Small intestine (tissue), 7 donors: ENCODE results near the gene PRSS8. TPM values are rescaled to one million over a fixed set of nuclear protein-coding genes. Genes with fewer than 3 reads are reported as not detected.
"Not testable (repeated sequence)": the region's sequence is repeated elsewhere in the genome, so short reads cannot be mapped to it uniquely, and the experiment has no call there.

Experiments
- DNase-seq, 2 donors: peaks; one replicate each; pipeline versions ENCODE4 v3.0.0 to v3.0.0-alpha.2; 2013
- FAIRE-seq: peaks from 2 replicates; lab custom pipeline; 2012; peaks lifted over from hg19 to GRCh38; lab: Jason Lieb, UNC
- H3K27ac ChIP-seq, 3 donors: one replicate each; pipeline ENCODE4 v1.5.1; 2013; ENCODE audit warnings: low read length in 2 of 3, mild to moderate bottlenecking in 2 of 3, control low read depth in 1 of 3, inconsistent platforms in 1 of 3, low read depth in 1 of 3, moderate library complexity in 1 of 3
- H3K27me3 ChIP-seq, 3 donors: one replicate each; pipeline ENCODE4 v1.6.1; 2013; ENCODE audit warnings: low read length in 3 of 3, inconsistent platforms in 1 of 3; ENCODE audit not compliant: control insufficient read depth in 3 of 3, insufficient read depth in 3 of 3
- H3K36me3 ChIP-seq, 3 donors: one replicate each; pipeline ENCODE4 v1.6.1; 2013; ENCODE audit warnings: low read length in 3 of 3, inconsistent platforms in 1 of 3, low read depth in 1 of 3, mild to moderate bottlenecking in 1 of 3, moderate library complexity in 1 of 3; ENCODE audit not compliant: control insufficient read depth in 3 of 3, insufficient read depth in 2 of 3
- H3K4me1 ChIP-seq, 3 donors: one replicate each; pipeline ENCODE4 v1.6.1; 2013; ENCODE audit warnings: low read length in 2 of 3, inconsistent platforms in 1 of 3, low read depth in 1 of 3, mild to moderate bottlenecking in 1 of 3, moderate library complexity in 1 of 3; ENCODE audit not compliant: control insufficient read depth in 3 of 3, insufficient read depth in 2 of 3
- H3K4me3 ChIP-seq, 3 donors: one replicate each; pipeline ENCODE4 v1.5.1; 2013; ENCODE audit warnings: low read length in 3 of 3, control low read depth in 1 of 3, inconsistent platforms in 1 of 3, low read depth in 1 of 3, mild to moderate bottlenecking in 1 of 3, moderate library complexity in 1 of 3
- H3K9me3 ChIP-seq, 2 donors: one replicate each; pipeline ENCODE4 v1.6.1; 2013; ENCODE audit warnings: low read depth in 1 of 2, low read length in 1 of 2; ENCODE audit not compliant: control insufficient read depth in 2 of 2, insufficient read depth in 1 of 2
- WGBS, 3 donors: extraction: QIAGEN DNeasy Blood & Tissue Kit; methylation state at CpG; one replicate each; pipeline ENCODE4 v1.1.7; 2013; 5-methylcytosine and 5-hydroxymethylcytosine counted together
- polyA plus RNA-seq, 4 donors: library from polyadenylated mRNA; stranded (reverse) in 3 of 4; unstranded in 1 of 4; fragments of 200-250 nt in 3 of 4; fragments of 120-200 nt in 1 of 4; gene quantifications; one replicate each; pipeline versions ENCODE4 v1.2.1 to v1.2.3, GENCODE V29; 2013
- donor health status: healthy with polysubstance abuse.
- donor health status: control.
- donor health status: control.
- donor health status: Bipolar disorder and iron deficiency.
- donor health status: healthy.

Gene PRSS8
- polyA plus RNA-seq, 4 donors = 220 to 393 (median 292) TPM

DNA sequence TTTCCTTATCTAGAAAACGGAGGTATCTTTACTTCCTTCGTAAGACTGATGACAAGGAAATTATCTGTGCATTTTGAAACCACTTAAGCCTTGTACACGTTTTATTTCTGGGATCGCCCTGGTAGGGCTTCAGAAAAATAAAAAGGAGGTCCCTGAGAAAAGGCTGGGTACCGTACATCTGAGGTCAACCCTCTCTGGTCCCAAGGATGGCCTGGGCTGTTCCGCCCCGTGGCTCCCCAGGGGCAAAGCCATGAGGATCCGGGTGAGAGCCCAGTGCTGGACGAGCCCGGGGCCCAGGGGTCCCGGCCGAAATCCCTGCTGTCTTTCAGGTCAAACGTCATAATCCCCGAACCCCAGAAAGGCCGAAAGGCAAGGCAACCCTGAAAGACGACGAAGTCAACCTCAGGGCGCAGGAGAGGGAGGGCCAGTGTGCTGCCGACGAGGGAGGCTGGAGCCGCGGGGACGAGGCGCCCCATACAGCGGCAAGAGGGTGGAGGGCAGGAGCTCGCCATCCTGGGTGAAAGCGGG lies 43.8 kb upstream of the PRSS8 start:
- peaks cover 0 to 7% (median 3%) of the 10 kb centered on the region in 3 donors for H3K4me1 ChIP-seq
- 0 to 2% (median 2%) methylated on average over 24 to 27 of the region's 27 CpGs for WGBS, 3 donors
- H3K27me3 ChIP-seq = no peaks in the 10 kb centered on the region
- FAIRE-seq (no peak), DNase-seq (peak in 1 of 2 donors; percentile 14)
- H3K27ac ChIP-seq = peak overlapping the region; percentile 85 to 98 (median 88)
- H3K9me3 ChIP-seq = no peaks in the 10 kb centered on the region
- H3K4me3 ChIP-seq = peak overlapping the region; percentile 49 to 98 (median 70)
- peaks cover 13 to 21% (median 13%) of the 10 kb centered on the region in 3 donors for H3K36me3 ChIP-seq

DNA sequence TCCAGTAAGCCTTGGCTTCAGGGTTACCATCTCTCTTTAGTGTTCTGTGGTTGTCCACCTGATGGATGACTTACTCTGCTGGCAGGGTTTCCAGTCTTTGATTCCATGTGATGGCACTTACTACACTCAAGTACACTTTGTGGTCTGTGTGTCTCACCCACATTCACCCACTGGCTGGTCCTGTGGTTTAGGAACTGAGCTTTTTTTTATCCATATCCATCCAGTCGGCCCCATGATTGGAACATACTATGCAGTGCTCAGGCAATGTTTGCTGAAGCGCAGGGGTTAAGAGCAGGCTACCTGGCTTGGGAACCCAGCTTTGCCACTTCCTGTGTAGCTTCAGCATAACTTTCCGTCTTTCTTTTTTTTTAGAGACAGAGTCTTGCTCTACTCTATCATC lies 41.6 kb upstream of the PRSS8 start:
- no peak for DNase-seq
- Histone ChIP-seq H3K36me3 (peaks cover 0 to 4% (median 0%) of the 10 kb centered on the region in 3 donors), H3K27me3 (no peaks in the 10 kb centered on the region), H3K27ac (no peak overlapping the region), H3K4me1 (peaks cover 0 to 1% (median 0%) of the 10 kb centered on the region in 3 donors), H3K9me3 (no peaks in the 10 kb centered on the region), H3K4me3 (no peak overlapping the region)
- 53 to 76% (median 57%) methylated on average over 3 of the region's 3 CpGs for WGBS, 3 donors
- FAIRE-seq = no peak

DNA sequence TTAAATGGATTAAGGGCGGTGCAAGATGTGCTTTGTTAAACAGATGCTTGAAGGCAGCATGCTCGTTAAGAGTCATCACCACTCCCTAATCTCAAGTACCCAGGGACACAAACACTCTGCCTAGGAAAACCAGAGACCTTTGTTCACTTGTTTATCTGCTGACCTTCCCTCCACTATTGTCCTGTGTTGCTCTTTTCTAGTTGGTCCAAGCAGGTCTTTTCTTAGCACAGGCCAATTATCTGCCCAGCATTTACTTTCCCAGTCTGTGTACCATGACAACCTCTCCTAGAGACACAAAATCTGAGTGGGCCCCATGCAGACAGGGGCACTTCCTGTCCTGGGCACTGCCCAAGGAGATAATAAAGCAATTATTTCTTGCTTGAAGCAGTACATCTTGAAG lies 34.5 kb upstream of the PRSS8 start:
- not testable (repeated sequence) for H3K36me3 ChIP-seq, H3K4me3 ChIP-seq, H3K4me1 ChIP-seq, H3K27me3 ChIP-seq, FAIRE-seq, H3K9me3 ChIP-seq
- no CpG with 5 or more reads among the region's 2 CpGs for WGBS, 3 donors
- DNase-seq = peak; percentile 58 to 64
- H3K27ac ChIP-seq = peak overlapping the region in 2 of 3 donors; percentile 33 to 56

DNA sequence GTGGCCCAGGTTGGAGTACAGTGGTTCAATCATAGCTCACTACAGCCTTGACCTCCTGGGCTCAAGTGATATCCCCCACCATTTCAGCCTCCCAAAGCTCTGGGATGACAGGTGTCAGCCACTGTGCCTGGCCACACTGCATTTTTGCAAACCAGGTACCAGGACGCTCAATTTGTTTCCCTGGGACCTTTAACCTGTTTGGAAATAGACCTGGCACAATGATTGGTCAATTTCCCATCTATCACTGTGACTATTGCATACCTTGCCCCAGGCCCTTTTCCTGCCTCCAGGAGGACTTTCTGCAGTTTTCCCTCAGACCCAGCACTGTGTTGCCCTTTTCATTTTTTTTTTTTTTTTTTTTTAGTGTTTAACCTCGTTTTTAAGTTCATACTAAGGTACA lies 33.3 kb upstream of the PRSS8 start:
- FAIRE-seq = no peak
- 44 to 68% (median 68%) methylated on average over 2 of the region's 2 CpGs for WGBS, 3 donors
- H3K36me3 ChIP-seq = no peaks in the 10 kb centered on the region
- no peak overlapping the region for H3K27ac ChIP-seq
- H3K4me3 ChIP-seq = no peak overlapping the region
- no peaks in the 10 kb centered on the region for H3K9me3 ChIP-seq
- DNase-seq = no peak
- peaks cover 2 to 5% (median 2%) of the 10 kb centered on the region in 3 donors for H3K4me1 ChIP-seq
- no peaks in the 10 kb centered on the region for H3K27me3 ChIP-seq

DNA sequence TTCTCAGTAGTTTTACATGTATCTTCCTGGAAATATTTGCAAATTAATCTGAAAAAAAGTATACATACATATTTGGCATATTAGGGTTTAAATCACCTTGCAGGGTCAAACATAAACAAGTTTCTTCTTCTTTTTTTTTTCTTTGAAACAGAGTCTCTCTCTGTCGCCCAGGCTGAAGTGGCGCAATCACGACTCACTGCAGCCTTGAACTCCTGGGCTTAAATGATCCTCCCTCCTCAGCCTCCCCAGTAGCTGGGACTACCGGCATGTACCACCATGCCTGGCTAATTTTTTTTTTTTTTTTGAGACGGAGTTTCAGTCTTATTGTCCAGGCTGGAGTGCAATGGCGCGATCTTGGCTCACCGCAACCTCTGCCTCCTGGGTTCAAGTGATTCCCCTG lies 31.8 kb upstream of the PRSS8 start:
- Histone ChIP-seq H3K36me3 (no peaks in the 10 kb centered on the region), H3K27ac (no peak overlapping the region), H3K9me3 (no peaks in the 10 kb centered on the region), H3K4me3 (no peak overlapping the region), H3K4me1 (peaks cover 2 to 5% (median 2%) of the 10 kb centered on the region in 3 donors), H3K27me3 (no peaks in the 10 kb centered on the region)
- DNase-seq = no peak
- no peak for FAIRE-seq
- 89 to 94% (median 93%) methylated on average over 8 of the region's 8 CpGs for WGBS, 3 donors

DNA sequence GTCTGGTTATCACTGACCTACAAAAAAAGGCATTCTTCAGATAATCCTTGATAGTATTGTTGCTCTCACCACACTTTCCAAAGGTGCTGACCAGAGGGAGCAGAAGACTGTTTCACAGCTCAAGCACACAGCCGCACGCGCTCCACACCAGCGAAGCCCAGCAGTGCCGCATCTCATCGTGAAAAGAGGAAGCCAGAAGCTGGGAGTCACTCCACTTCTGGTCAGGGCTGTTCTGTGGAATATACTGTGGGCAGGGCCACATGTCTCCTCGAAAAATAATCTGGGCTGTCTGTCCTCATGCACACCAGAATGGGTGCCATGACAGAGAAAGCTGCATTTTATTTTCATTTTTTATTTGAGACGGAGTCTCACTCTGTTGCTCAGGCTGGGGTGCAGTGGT lies 21.6 kb upstream of the PRSS8 start:
- DNase-seq (no peak), FAIRE-seq (no peak)
- 43 to 46% (median 43%) methylated on average over 8 of the region's 8 CpGs for WGBS, 3 donors
- no peaks in the 10 kb centered on the region for H3K9me3 ChIP-seq
- no peaks in the 10 kb centered on the region for H3K27me3 ChIP-seq
- no peak overlapping the region for H3K4me3 ChIP-seq
- H3K36me3 ChIP-seq = no peaks in the 10 kb centered on the region
- no peaks in the 10 kb centered on the region for H3K4me1 ChIP-seq
- H3K27ac ChIP-seq = no peak overlapping the region

DNA sequence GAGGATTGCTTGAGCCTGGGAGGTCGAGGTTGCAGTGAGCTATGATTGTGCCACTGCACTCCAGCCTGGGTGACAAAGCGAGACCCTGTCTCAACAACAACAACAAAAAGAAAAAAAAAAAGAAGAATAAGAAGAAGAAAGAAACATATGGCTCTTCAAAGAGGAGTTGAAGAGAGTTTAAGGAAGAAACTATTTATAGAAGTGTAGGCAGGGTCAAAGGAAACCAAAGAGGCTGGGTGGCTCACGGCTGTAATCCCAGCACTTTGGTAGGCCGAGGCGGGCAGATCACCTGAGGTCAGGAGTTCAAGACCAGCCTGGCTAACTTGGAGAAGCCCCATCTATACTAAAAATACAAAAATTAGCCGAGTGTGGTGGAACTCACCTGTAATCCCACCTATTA lies 15.4 kb upstream of the PRSS8 start:
- H3K4me3 ChIP-seq, H3K36me3 ChIP-seq, H3K27me3 ChIP-seq, FAIRE-seq, H3K9me3 ChIP-seq, DNase-seq, H3K4me1 ChIP-seq, H3K27ac ChIP-seq: not testable (repeated sequence)
- 78 to 86% (median 83%) methylated on average over 6 of the region's 6 CpGs for WGBS, 3 donors

DNA sequence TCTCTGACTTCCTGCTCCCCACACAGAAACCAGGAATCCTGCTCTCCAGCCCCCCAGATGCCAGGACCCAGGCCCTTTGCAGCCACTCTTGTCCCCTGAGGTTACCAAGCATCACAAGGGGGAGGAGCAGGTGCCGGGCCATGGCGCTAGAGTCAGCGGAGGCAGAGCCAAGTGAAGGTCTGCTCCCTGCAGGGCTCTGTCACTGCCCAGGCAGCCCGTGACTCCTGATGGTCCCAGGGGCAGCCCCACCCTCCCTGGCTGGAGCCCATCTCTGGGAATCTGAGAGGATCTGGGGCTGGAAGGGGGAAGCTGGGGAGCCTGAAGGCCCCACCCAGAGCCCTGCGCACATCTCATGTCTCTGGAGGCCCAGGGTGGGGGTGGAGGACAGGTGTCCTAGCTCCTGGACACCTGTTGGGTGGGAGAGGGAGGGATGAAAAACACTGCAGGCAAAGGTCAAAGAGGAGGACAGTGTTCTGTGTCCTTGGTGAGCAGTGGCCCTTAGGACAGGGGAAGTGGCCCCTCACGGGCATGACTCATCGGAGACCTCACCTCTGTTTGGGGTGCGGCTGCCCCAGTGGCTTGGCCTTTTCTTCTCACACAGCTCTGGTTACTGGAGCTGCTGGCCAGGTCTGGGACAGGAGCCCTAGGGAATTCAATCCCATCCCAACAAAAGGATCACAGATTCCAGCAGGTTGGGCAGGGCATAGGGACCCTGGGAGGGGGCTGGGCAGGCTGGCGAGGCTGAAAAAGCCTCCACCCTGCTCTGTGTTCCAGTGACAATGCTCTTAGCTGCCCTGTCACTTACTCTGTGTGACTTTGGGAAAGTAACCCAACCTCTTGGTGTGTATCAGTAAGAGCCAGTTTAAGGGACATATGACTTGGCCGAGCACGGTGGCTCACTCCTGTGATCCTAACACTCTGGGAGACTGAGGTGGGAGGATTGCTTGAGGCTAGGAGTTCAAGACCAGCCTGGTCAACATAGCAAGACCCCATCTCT lies 14.7 kb upstream of the PRSS8 start, which contains the start of gene PRSS36:
Gene PRSS36, minus strand, starts transcription at position 173 of the 997 bp plus-strand sequence. Its CDS starts 31 bp downstream, at position 142.
- no peak for FAIRE-seq
- DNase-seq = peak in 1 of 2 donors; percentile 24
- no peak within 1 kb of the TSS for H3K4me3 ChIP-seq
- no peaks in the 10 kb centered on the region for H3K9me3 ChIP-seq
- no peaks in the 10 kb centered on the region for H3K36me3 ChIP-seq
- 65 to 81% (median 69%) methylated on average over 11 of the region's 11 CpGs for WGBS, 3 donors
- peaks cover 0 to 8% (median 0%) of the 10 kb centered on the region in 3 donors for H3K27me3 ChIP-seq
- H3K4me1 ChIP-seq = peaks cover 0 to 8% (median 0%) of the 10 kb centered on the region in 3 donors
- H3K27ac ChIP-seq = no peak within 1 kb of the TSS
